Peyer's patch (tissue), 4 donors: ENCODE results near the gene FUOM. TPM values are rescaled to one million over a fixed set of nuclear protein-coding genes. Genes with fewer than 3 reads are reported as not detected.

Experiments used
- DNase-seq, 3 donors: peaks; one replicate each; pipeline ENCODE4 v3.0.0-alpha.2; 2017 to 2019
- H3K27ac ChIP-seq, 4 donors: fragments of 200-600 bp; sonication (generic); one replicate each; pipeline ENCODE4 v1.5.1; 2016 to 2019
- H3K27me3 ChIP-seq, 2 donors: fragments of 200-600 bp; sonication (generic); one replicate each; pipeline ENCODE4 v1.5.1; 2019
- H3K36me3 ChIP-seq, 3 donors: fragments of 200-600 bp; sonication (generic); one replicate each; pipeline ENCODE4 v1.5.1; 2016 to 2019
- H3K4me1 ChIP-seq, 4 donors: fragments of 200-600 bp; sonication (generic); one replicate each; pipeline ENCODE4 v1.5.1; 2016 to 2019
- H3K4me3 ChIP-seq, 4 donors: fragments of 200-600 bp; sonication (generic); 1 replicate in 3 of 4; 2 replicates in 1 of 4; pipeline ENCODE4 v1.5.1; 2016 to 2019; ENCODE audit warnings: mild to moderate bottlenecking in 1 of 4
- H3K9me3 ChIP-seq, 4 donors: fragments of 200-600 bp; sonication (generic); one replicate each; pipeline ENCODE4 v1.5.1; 2016 to 2019; ENCODE audit warnings: mild to moderate bottlenecking in 1 of 4
- POLR2A ChIP-seq, 2 donors: fragments of 450-650 bp; IDR thresholded peaks; one replicate each; pipeline ENCODE4 v1.5.1; 2017; ENCODE audit warnings: antibody characterized with exemption in 2 of 2, mild to moderate bottlenecking in 2 of 2, moderate library complexity in 2 of 2
- total RNA-seq, 4 donors: library from RNA; depleted of rRNA; stranded (reverse); fragments of >200 nt; gene quantifications; one replicate each; pipeline ENCODE4 v1.1.0, GENCODE V29; 2016
- TF ChIP-seq, protein P1 (sequence below), 6 experiments: fragments of 450-650 bp in 4 of 6; fragments of 200-600 bp in 2 of 6; sonication (generic) in 1 of 6; IDR thresholded peaks; one replicate each; pipeline ENCODE4 v1.5.1; 2017 to 2019; ENCODE audit warnings: antibody characterized with exemption in 6 of 6, mild to moderate bottlenecking in 3 of 6, moderate library complexity in 1 of 6

The FUOM gene
- total RNA-seq, 4 donors from 2014 or later, result 88.3 to 214 (median 163) TPM

- no peak overlapping the region for H3K4me3 ChIP-seq
- H3K27ac ChIP-seq, result no peak overlapping the region
- peaks cover 0 to 35% (median 0%) of the 10 kb centered on the region in 3 donors for H3K36me3 ChIP-seq
- H3K9me3 ChIP-seq, result no peaks in the 10 kb centered on the region
- TF ChIP-seq, protein P1, sequence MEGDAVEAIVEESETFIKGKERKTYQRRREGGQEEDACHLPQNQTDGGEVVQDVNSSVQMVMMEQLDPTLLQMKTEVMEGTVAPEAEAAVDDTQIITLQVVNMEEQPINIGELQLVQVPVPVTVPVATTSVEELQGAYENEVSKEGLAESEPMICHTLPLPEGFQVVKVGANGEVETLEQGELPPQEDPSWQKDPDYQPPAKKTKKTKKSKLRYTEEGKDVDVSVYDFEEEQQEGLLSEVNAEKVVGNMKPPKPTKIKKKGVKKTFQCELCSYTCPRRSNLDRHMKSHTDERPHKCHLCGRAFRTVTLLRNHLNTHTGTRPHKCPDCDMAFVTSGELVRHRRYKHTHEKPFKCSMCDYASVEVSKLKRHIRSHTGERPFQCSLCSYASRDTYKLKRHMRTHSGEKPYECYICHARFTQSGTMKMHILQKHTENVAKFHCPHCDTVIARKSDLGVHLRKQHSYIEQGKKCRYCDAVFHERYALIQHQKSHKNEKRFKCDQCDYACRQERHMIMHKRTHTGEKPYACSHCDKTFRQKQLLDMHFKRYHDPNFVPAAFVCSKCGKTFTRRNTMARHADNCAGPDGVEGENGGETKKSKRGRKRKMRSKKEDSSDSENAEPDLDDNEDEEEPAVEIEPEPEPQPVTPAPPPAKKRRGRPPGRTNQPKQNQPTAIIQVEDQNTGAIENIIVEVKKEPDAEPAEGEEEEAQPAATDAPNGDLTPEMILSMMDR (IDR thresholded peaks at IDR 0.05), result no peak
- no peak for TF ChIP-seq POLR2A (IDR thresholded peaks at IDR 0.05)
- peaks cover 0 to 11% (median 0%) of the 10 kb centered on the region in 4 donors for H3K4me1 ChIP-seq
- DNase-seq, result no peak
- H3K27me3 ChIP-seq, result no peaks in the 10 kb centered on the region
These were observed 44.6 kb downstream of the FUOM start for GRCh38 chr10:133313192-133313591.

GRCh38 chr10:133312769-133313145 lies 45.1 kb downstream of the FUOM start:
- H3K9me3 ChIP-seq, result no peaks in the 10 kb centered on the region
- peaks cover 0 to 35% (median 0%) of the 10 kb centered on the region in 3 donors for H3K36me3 ChIP-seq
- no peak overlapping the region for H3K4me3 ChIP-seq
- TF ChIP-seq POLR2A (IDR thresholded peaks at IDR 0.05), result no peak
- TF ChIP-seq, protein P1 (IDR thresholded peaks at IDR 0.05), result no peak
- H3K27me3 ChIP-seq, result no peaks in the 10 kb centered on the region
- H3K27ac ChIP-seq, result no peak overlapping the region
- peaks cover 0 to 11% (median 0%) of the 10 kb centered on the region in 4 donors for H3K4me1 ChIP-seq
- no peak for DNase-seq

DNA sequence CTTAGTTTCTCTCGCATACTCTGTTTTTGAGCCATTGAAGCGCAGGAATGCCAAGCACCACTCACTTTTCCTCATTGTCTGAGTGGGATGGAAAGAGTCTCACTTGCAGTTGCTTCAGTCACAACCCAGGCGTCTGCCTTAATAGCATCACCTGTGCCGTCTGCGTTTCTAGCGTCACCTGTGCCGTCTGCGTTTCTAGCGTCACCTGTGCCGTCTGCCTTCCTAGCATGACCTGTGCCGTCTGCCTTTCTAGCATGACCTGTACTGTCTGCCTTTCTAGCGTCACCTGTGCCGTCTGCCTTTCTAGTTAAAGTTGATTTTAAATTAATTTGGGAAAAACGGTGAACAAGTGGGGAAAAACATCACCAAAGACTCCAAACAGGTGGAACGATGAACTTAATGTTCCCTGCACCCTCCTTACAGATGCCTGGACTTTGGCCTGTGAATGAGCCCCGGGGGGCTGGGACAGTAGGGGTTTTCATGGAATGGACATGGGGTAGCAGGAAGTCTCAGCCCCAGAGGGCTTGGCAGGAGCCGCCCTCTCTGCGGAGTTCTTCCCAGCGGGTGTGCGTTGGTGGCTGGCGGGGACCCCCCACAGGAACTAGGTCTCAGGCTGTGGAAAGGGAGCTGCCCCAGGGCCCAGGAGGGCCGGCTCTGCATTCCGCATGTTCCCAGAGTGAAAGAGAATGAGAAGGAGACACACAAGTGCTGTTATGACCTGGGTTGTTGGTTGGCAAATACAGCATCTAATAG lies 45.6 kb downstream of the FUOM start:
- Histone ChIP-seq H3K9me3 (no peaks in the 10 kb centered on the region), H3K4me3 (no peak overlapping the region), H3K4me1 (peaks cover 0 to 17% (median 4%) of the 10 kb centered on the region in 4 donors), H3K27me3 (no peaks in the 10 kb centered on the region), H3K36me3 (peaks cover 0 to 35% (median 0%) of the 10 kb centered on the region in 3 donors), H3K27ac (no peak overlapping the region)
- no peak for DNase-seq
- no peak for TF ChIP-seq POLR2A (IDR thresholded peaks at IDR 0.05)
- TF ChIP-seq, protein P1 (IDR thresholded peaks at IDR 0.05), result no peak

DNA sequence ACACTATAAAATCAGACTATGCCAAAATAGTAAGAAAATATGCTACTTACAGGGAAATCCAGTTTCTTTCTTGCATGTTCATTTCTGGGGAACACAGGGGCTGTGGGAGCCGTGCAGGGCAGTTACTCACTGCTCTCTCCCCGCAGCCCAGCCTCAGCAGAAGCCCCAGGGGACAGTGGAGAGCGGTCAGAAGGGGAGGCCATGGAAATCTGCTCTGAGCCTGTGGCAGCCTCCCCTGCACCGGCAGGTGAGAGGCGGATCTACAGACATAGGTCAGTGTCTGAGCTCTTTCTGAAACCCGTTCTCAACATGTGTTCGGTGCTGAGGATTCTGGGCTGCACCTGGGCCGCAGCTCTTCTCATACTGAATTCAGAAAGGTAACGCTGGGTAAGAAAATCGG lies 46.2 kb downstream of the FUOM start:
- Histone ChIP-seq H3K4me1 (peaks cover 0 to 23% (median 6%) of the 10 kb centered on the region in 4 donors), H3K9me3 (no peaks in the 10 kb centered on the region), H3K27me3 (no peaks in the 10 kb centered on the region), H3K4me3 (no peak overlapping the region), H3K27ac (no peak overlapping the region), H3K36me3 (peaks cover 0 to 35% (median 0%) of the 10 kb centered on the region in 3 donors)
- TF ChIP-seq, protein P1 (IDR thresholded peaks at IDR 0.05), result no peak
- TF ChIP-seq POLR2A (IDR thresholded peaks at IDR 0.05), result no peak
- no peak for DNase-seq

GRCh38 chr10:133310789-133311188 lies 47.0 kb downstream of the FUOM start:
- Histone ChIP-seq H3K4me3 (no peak overlapping the region), H3K4me1 (peaks cover 0 to 31% (median 6%) of the 10 kb centered on the region in 4 donors), H3K9me3 (no peaks in the 10 kb centered on the region), H3K27ac (no peak overlapping the region), H3K27me3 (no peaks in the 10 kb centered on the region), H3K36me3 (peaks cover 0 to 35% (median 0%) of the 10 kb centered on the region in 3 donors)
- TF ChIP-seq, protein P1 (IDR thresholded peaks at IDR 0.05), result no peak
- TF ChIP-seq POLR2A (IDR thresholded peaks at IDR 0.05), result no peak
- no peak for DNase-seq
